Measurements from ENCODE around the gene SIPA1L3. TPM values are rescaled to one million over a fixed set of nuclear protein-coding genes. Genes with fewer than 3 reads are reported as not detected.
A peak's percentile ranks its signal among the peaks of the same experiment; 100 is the strongest.

SIPA1L3 gene
- total and polyA plus RNA-seq, 9 of the 15 experiments (the other 6 are each of a cell fraction or from before 2014, with no cell fraction given), result 0.01 to 6.1 (median 2.5) TPM

- H3K79me2 ChIP-seq (ENCODE audit: control insufficient read depth, insufficient read depth, low read length), result no peaks in the 10 kb centered on the region; the same call in 2 of the 3 replicates
- no peaks in the 10 kb centered on the region for H3K9me3 ChIP-seq (replicated peaks; ENCODE audit: control insufficient read depth, insufficient read depth, low read depth, low read length)
- no peak overlapping the region for H2AFZ ChIP-seq (ENCODE audit: low read depth, low read length)
- H3K4me3 ChIP-seq, result no peak overlapping the region
- FAIRE-seq (no peak), DNase-seq (ENCODE audit: extremely low read depth in 1 of 4, low spot score in 3 of 4) (no peak), ATAC-seq (no peak)
- in situ Hi-C loops (cut with MboI), result loop anchor here (10.0 kb wide), 1 partner anchor 297 kb away; no protein-coding TSS in a partner anchor
- ChIA-PET POLR2A (no interaction called here), CTCF (ENCODE audit: low intra/inter-chr PET ratio) (no interaction called here)
- 84% methylated on average over 39 of the region's 64 CpGs for WGBS (ENCODE audit: insufficient coverage, low coverage, missing lambda C conversion rate)
- H3K9ac ChIP-seq (ENCODE audit: insufficient read depth in 1 of 2, low read depth in 2 of 2, low read length in 2 of 2), result no peak overlapping the region
- no peaks in the 10 kb centered on the region for H3K9me1 ChIP-seq (ENCODE audit: control insufficient read depth, insufficient read depth, low read length)
- intact Hi-C loops (cut with micrococcal nuclease), result no loop called here
- H4K20me1 ChIP-seq (replicated peaks; ENCODE audit: control insufficient read depth, insufficient read depth, low read length), result no peaks in the 10 kb centered on the region
- H3K4me2 ChIP-seq (ENCODE audit: insufficient read depth, low read length), result no peak overlapping the region
- no peak overlapping the region for H3K27ac ChIP-seq (ENCODE audit: extremely low read depth, low read depth, low read length)
- peak; percentile 90 for TF ChIP-seq ZBTB33 (CRISPR knock-in tag; IDR thresholded peaks at IDR 0.05)
- no peak for TF ChIP-seq FOXA1 (IDR thresholded peaks at IDR 0.05; ENCODE audit: borderline replicate concordance)
- peaks cover 7 to 36% of the 10 kb centered on the region in 2 experiments; a peak in 4 of 5 replicates for H3K4me1 ChIP-seq (replicated peaks in 1 of 2; ENCODE audit: control insufficient read depth in 2 of 2, insufficient read depth in 2 of 2, low read length in 2 of 2)
- no TSS peak for BruUV-seq (replicated peaks)
- no peaks in the 10 kb centered on the region for H3K27me3 ChIP-seq (ENCODE audit: control insufficient read depth in 2 of 2, insufficient read depth in 2 of 2, low read length in 2 of 2)
- H3K36me3 ChIP-seq (ENCODE audit: control insufficient read depth, insufficient read depth, low read length), result no peaks in the 10 kb centered on the region
Observed at GRCh38 chr19:38221919-38222830, 315.2 kb downstream of the SIPA1L3 start.

Measured in K562 (cell line).